HG02938 (cell line): ENCODE measurements around the gene RHBDL1.
A peak's percentile ranks its signal among the peaks of the same experiment; 100 is the strongest.

ENCODE experiments used
- ATAC-seq: cut with Tn5 transposase; IDR thresholded peaks from one replicate; pipeline ENCODE4 v1.9.1; 2021; ENCODE audit warnings: mild to moderate bottlenecking, moderate library complexity; ENCODE audit not compliant: unreplicated experiment

Gene RHBDL1

DNA sequence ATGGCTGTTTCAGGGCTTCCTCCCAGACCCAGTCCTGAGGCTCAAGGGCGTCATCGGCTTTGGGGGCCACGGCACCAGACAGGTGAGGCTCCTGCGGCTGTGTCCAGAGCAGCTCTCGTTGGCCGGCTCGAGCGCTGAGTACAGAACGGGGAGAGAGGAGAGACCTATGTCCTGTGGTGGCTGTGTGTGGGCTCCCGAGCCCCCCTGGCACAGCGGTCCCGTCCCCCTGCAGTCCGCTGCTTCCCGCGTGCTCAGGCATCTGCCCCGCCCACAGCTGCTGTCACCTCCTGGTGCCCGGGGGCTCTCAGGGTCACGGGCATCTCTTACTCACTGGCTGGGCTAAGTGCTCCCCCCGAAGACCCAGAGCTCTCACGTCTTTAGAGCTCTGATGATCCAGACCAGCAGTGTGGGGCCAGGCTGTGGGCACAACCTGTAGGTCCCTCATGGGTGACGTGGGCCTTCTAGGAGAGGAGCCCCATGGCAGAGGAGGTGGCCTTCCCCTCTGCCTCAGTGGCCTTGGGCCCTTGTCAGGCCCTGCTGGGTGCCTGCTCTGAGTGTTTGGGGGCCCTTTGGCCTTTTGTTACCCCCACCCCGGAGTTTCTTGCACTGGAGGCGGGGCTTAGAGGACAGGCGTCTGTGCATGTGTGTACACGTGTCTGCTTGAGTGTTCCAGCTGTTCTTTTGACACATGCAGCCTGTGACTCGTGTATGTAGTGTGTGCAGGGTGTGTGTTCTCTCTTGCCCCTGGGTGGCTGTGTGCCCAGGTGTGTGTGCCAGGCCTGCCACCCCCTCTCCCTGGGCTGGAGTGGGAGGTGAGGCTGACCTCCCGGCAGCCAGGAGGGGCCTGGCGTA, 22.8 kb upstream of the RHBDL1 start:
- ATAC-seq: no peak

GRCh38 chr16:654034-654433, 21.4 kb upstream of the RHBDL1 start:
- no peak for ATAC-seq

GRCh38 chr16:657487-657886, 18.0 kb upstream of the RHBDL1 start:
- ATAC-seq: no peak

GRCh38 chr16:658679-659571, 16.5 kb upstream of the RHBDL1 start:
- ATAC-seq: no peak

GRCh38 chr16:659618-660017, 15.9 kb upstream of the RHBDL1 start:
- no peak for ATAC-seq

- ATAC-seq: no peak
These were observed 15.4 kb upstream of the RHBDL1 start for GRCh38 chr16:660132-660458.

- no peak for ATAC-seq
These were observed 14.8 kb upstream of the RHBDL1 start for GRCh38 chr16:660459-661183.

- no peak for ATAC-seq
These were observed 14.2 kb upstream of the RHBDL1 start for GRCh38 chr16:661184-661821.

GRCh38 chr16:662095-662494, 13.4 kb upstream of the RHBDL1 start:
- no peak for ATAC-seq

GRCh38 chr16:662597-662996, 12.9 kb upstream of the RHBDL1 start:
- no peak for ATAC-seq

DNA sequence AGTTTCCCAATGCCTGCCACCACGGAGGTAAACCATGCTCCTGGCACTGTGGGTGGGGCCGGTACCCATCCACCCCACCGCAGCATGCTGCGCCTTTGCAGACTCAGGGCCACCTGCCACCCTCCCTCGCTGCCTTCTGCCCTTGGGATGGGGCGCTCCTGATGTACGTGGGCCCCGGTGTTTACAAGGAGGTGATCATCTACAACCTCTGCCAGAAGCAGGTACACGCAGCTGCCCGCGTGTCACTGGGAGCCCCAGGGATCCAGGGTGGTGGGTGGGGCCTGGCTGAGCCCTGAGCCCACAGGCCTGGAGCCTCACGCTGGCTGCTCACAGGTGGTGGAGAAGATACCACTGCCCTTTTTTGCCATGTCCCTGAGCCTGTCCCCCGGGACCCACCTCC, 8.9 kb upstream of the RHBDL1 start:
- no peak for ATAC-seq

DNA sequence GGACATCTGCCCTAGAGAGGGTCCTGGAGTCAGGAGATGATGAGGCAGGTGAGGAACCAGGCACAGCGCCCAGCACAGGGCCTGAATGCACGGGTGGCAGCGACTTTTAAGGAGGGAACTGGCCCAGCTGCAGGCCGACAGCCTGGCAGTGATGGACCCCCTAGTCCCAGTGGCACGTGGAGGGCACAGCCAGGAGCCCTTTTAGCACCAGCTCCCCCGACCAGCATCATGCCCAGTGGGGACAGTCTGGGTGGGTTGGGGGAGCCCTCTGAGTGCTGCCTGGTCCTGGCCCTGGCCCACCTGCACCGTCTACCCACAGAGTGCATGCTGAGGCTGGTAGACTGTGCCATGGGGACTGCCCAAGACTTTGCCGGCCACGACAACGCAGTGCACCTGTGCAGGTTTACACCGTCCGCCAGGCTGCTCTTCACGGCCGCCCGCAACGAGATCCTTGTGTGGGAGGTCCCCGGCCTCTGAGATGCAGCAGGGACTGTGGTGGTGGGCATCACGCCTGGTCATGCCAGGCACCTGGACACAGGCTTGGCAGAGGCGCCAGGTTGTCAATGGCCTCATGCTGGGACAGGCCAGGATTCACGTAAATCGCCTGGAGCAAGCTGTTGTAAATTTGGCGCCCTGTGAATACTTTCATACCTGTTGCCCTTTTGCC, 8.2 kb upstream of the RHBDL1 start:
- ATAC-seq: no peak

- peak; percentile 73 for ATAC-seq
These were observed 7.5 kb upstream of the RHBDL1 start, which contains the start of gene RHOT2 for GRCh38 chr16:667780-668518. Gene RHOT2 (plus strand): TSS chr16:668132. CDS start chr16:668200, 68 bp downstream.

DNA sequence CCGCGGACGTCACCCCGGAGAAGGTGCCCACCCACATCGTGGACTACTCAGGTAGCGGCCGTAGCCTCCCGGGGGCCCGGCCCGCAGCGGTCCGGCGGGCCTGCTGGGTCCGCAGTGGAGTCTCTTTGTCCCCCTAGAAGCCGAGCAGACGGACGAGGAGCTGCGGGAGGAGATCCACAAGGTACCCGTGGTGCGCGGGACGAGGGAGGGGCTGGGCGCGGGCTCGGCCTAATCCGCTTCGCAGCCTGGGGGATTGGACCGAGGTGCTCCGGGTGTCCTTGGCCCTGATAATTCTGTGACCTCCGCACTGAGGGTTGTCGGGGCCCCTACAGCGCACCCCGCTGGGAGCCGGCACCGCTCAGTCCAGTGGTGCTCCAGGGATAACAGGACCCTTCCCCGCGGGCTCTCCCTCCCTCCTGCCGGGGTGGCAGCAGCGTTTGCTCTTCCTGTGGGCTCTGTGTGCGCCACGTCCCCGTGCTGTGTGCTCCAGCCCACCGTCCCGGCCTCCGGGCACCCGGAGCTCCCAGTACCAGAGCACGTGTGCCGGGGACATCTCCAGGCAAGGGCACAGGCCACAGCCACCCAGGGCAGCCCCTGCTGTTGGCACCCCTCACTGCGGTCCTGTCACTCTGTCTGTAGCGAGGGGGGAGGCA, 6.8 kb upstream of the RHBDL1 start:
- no peak for ATAC-seq

DNA sequence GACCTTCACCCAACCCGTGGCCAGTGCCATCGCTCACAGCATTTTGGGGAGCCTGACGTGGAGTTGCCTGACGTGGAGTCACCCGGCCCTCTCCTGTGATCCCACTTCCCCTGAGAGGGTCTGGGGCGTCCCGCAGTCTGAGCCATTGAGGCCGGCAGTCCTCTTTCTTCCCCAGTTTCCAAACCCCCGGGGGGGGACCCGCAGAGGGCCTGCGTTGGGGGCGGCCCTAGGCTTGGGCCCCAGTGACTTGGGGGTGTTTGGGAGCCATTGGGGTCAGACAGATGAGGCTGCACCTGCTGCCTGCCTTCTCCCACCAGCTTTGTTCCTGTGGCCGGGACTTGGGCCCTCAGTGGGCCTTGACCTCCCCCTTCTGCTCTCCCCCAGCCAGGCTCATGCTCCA, 5.8 kb upstream of the RHBDL1 start:
- ATAC-seq: no peak

DNA sequence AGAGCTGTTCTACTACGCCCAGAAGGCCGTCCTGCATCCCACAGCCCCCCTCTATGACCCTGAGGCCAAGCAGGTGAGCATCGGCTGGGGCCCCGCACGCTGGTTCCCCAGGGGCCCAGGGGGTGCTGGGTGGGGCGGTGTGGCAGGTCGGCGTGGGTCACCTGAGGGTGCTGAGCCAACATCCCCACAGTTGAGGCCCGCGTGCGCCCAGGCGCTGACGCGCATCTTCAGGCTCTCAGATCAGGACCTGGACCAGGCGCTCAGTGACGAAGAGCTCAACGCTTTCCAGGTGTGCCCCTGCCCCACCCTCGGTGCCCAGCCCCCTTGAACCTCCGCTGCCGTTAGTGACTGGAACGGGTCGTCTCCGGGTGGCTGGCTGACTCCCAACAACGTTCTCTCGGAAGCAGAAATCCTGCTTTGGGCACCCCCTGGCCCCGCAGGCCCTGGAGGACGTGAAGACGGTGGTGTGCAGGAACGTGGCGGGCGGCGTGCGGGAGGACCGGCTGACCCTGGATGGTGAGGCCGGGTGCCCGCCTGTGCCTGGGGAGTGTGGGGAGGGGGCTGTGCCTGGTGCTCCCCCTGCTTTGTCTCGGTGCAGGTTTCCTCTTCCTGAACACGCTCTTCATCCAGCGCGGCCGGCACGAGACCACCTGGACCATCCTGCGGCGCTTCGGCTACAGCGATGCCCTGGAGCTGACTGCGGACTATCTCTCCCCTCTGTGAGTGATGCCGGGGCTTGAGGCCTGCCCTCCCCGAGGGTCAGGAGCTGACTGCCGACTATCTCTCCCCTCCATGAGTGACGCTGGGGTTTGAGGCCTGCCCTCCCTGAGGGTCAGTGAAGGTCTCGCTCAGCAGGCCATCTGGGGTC, 4.8 kb upstream of the RHBDL1 start:
- ATAC-seq: no peak

DNA sequence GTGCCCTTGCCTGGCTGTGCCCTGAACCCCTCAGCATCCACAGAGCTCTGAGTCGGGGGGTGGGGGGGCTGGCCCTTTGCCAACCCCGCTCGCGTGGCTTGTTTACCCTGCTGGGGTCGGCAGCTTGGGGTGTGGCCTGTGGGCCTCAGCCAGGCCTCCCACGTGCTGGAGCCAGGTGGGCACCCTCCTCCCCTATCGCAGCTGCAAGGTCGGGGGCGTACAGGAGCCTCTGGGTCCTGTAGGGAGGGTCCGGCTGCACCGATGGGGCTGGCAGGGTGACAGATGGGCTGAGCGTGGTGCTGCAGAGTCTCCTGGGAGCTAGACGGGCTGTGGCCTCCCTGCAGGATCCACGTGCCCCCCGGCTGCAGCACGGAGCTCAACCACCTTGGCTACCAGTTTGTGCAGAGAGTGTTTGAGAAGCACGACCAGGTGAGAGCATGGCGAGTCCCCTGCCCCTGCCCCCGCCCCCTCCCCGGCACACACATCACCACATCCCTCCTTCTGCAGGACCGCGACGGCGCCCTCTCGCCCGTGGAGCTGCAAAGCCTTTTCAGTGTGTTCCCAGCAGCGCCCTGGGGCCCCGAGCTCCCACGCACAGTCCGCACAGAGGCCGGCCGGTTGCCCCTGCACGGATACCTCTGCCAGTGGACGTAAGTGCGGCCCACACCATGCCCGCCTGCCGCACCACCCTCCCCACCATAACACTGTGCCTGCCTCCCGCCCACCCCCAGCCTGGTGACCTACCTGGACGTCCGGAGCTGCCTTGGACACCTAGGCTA, 3.9 kb upstream of the RHBDL1 start:
- ATAC-seq: no peak
